HG03442 (cell line): Measurements from ENCODE around the gene HOXD12.

Source experiments
- ATAC-seq: cut with Tn5 transposase; IDR thresholded peaks from one replicate; pipeline ENCODE4 v1.9.1; 2021; ENCODE audit warnings: mild to moderate bottlenecking, moderate library complexity; ENCODE audit not compliant: unreplicated experiment

The HOXD12 gene

GRCh38 chr2:176118601-176119339 is 19.2 kb downstream of the HOXD12 start:
- no peak for ATAC-seq

- no peak for ATAC-seq
Measured at GRCh38 chr2:176120364-176121189, 21.0 kb downstream of the HOXD12 start.

GRCh38 chr2:176121190-176122051 is 21.8 kb downstream of the HOXD12 start:
- no peak for ATAC-seq

GRCh38 chr2:176122052-176122682 is 22.6 kb downstream of the HOXD12 start:
- no peak for ATAC-seq

- ATAC-seq: no peak
Measured at GRCh38 chr2:176122683-176123410, 23.3 kb downstream of the HOXD12 start, which contains the start of gene HOXD9. TSS of gene HOXD9 (plus strand) at chr2:176122719. CDS start at chr2:176122769, 50 bp downstream.

GRCh38 chr2:176123411-176124109 is 24.0 kb downstream of the HOXD12 start:
- ATAC-seq: no peak

- no peak for ATAC-seq
Measured at GRCh38 chr2:176124110-176124946, 24.7 kb downstream of the HOXD12 start.

GRCh38 chr2:176124947-176125771 is 25.6 kb downstream of the HOXD12 start:
- ATAC-seq: no peak

- no peak for ATAC-seq
Measured at GRCh38 chr2:176125772-176126054, 26.1 kb downstream of the HOXD12 start.

GRCh38 chr2:176126929-176127773 is 27.6 kb downstream of the HOXD12 start:
- ATAC-seq: no peak

GRCh38 chr2:176127774-176128072 is 28.1 kb downstream of the HOXD12 start:
- no peak for ATAC-seq

GRCh38 chr2:176128172-176128981 is 28.8 kb downstream of the HOXD12 start:
- no peak for ATAC-seq

- no peak for ATAC-seq
Measured at GRCh38 chr2:176128982-176129796, 29.6 kb downstream of the HOXD12 start, which contains the start of gene HOXD8. TSS of gene HOXD8 (plus strand) at chr2:176129705. CDS start at chr2:176130367, 662 bp downstream.

- no peak for ATAC-seq
Measured at GRCh38 chr2:176129813-176130146, 30.2 kb downstream of the HOXD12 start.

- no peak for ATAC-seq
Measured at GRCh38 chr2:176130147-176130956, 30.8 kb downstream of the HOXD12 start.
